Liver (tissue), 9 donors: ENCODE data around the gene LEKR1. TPM values are rescaled to one million over a fixed set of nuclear protein-coding genes. Genes with fewer than 3 reads are reported as not detected.

Experiments used
- DNase-seq: peaks from one replicate; pipeline ENCODE4 v3.0.0-alpha.2; 2017; ENCODE audit warnings: low spot score
- H3K27ac ChIP-seq, 2 donors: one replicate each; pipeline ENCODE4 v1.7.0; 2013; ENCODE audit warnings: inconsistent platforms in 2 of 2, low read length in 2 of 2, control low read depth in 1 of 2, low read depth in 1 of 2, mild to moderate bottlenecking in 1 of 2
- H3K27me3 ChIP-seq, 4 donors: one replicate each; pipeline versions ENCODE4 v1.6.1 to v1.7.0; 2013; ENCODE audit warnings: low read length in 3 of 4, inconsistent platforms in 1 of 4, mild to moderate bottlenecking in 1 of 4, moderate library complexity in 1 of 4; ENCODE audit not compliant: control insufficient read depth in 4 of 4, insufficient read depth in 4 of 4
- H3K36me3 ChIP-seq, 4 donors: one replicate each; pipeline versions ENCODE4 v1.6.1 to v1.7.0; 2013; ENCODE audit warnings: low read length in 3 of 4, mild to moderate bottlenecking in 3 of 4, low read depth in 1 of 4, moderate library complexity in 1 of 4; ENCODE audit not compliant: control insufficient read depth in 4 of 4, insufficient read depth in 3 of 4
- H3K4me1 ChIP-seq, 4 donors: one replicate each; pipeline versions ENCODE4 v1.6.1 to v1.7.0; 2013; ENCODE audit warnings: low read length in 3 of 4, mild to moderate bottlenecking in 3 of 4, moderate library complexity in 1 of 4; ENCODE audit not compliant: control insufficient read depth in 4 of 4, insufficient read depth in 4 of 4
- H3K4me3 ChIP-seq, 3 donors: one replicate each; pipeline versions ENCODE4 v1.6.1 to v1.7.0; 2013; ENCODE audit warnings: low read length in 3 of 3, control low read depth in 1 of 3, low read depth in 1 of 3, mild to moderate bottlenecking in 1 of 3
- H3K9ac ChIP-seq, 2 donors: one replicate each; pipeline ENCODE4 v1.7.0; 2013; ENCODE audit warnings: low read length in 2 of 2, mild to moderate bottlenecking in 2 of 2, moderate library complexity in 2 of 2, control low read depth in 1 of 2, low read depth in 1 of 2
- H3K9me3 ChIP-seq, 4 donors: one replicate each; pipeline versions ENCODE4 v1.6.1 to v1.7.0; 2013; ENCODE audit warnings: low read length in 3 of 4; ENCODE audit not compliant: control insufficient read depth in 4 of 4
- EGR1 ChIP-seq, 2 donors: IDR thresholded peaks; 2 replicates each; pipeline ENCODE4 v1.6.1; 2016 to 2018; ENCODE audit warnings: antibody characterized with exemption in 2 of 2, low read depth in 2 of 2
- FOXA1 ChIP-seq: IDR thresholded peaks from 2 replicates; pipeline ENCODE4 v1.6.1; 2016; ENCODE audit warnings: antibody characterized with exemption
- FOXA2 ChIP-seq: IDR thresholded peaks from 2 replicates; pipeline ENCODE4 v1.6.1; 2016; ENCODE audit warnings: antibody characterized with exemption
- HNF4A ChIP-seq, 2 donors: conservative IDR thresholded peaks; 2 replicates each; pipeline ENCODE4 v1.6.1; 2016; ENCODE audit warnings: antibody characterized with exemption in 2 of 2, mild to moderate bottlenecking in 2 of 2
- HNF4G ChIP-seq: IDR thresholded peaks from 2 replicates; pipeline ENCODE4 v1.6.1; 2016; ENCODE audit warnings: antibody characterized with exemption
- JUND ChIP-seq, 2 donors: IDR thresholded peaks; 2 replicates each; pipeline ENCODE4 v1.6.1; 2016; ENCODE audit warnings: antibody characterized with exemption in 2 of 2
- RAD21 ChIP-seq, 2 donors: IDR thresholded peaks; 2 replicates each; pipeline ENCODE4 v1.6.1; 2016; ENCODE audit warnings: antibody characterized with exemption in 2 of 2, mild to moderate bottlenecking in 2 of 2
- RXRA ChIP-seq, 2 donors: IDR thresholded peaks; 2 replicates each; pipeline ENCODE4 v1.6.1; 2017 to 2018; ENCODE audit warnings: antibody characterized with exemption in 2 of 2, mild to moderate bottlenecking in 1 of 2
- SP1 ChIP-seq: IDR thresholded peaks from 2 replicates; pipeline ENCODE4 v1.6.1; 2018; ENCODE audit warnings: antibody characterized with exemption, mild to moderate bottlenecking
- TAF1 ChIP-seq: conservative IDR thresholded peaks from 2 replicates; pipeline ENCODE4 v1.6.1; 2016; ENCODE audit warnings: antibody characterized with exemption, mild to moderate bottlenecking
- WGBS: extraction: QIAGEN DNeasy Blood & Tissue Kit; methylation state at CpG from one replicate; pipeline ENCODE4 v1.1.7; 2013; 5-methylcytosine and 5-hydroxymethylcytosine counted together
- polyA plus RNA-seq, 2 donors: library from polyadenylated mRNA; stranded (reverse) in 1 of 2; unstranded in 1 of 2; fragments of 200-250 nt in 1 of 2; fragments of >200 nt in 1 of 2; fragmentation: Nextera tagmentation in 1 of 2; extraction: Ambion mirVana in 1 of 2; gene quantifications; one replicate each; pipeline versions ENCODE4 v1.2.1 to v1.2.3, GENCODE V29; 2013 to 2015
- total RNA-seq, 2 donors: library from RNA; depleted of rRNA; stranded (reverse); fragments of >200 nt; gene quantifications; one replicate each; pipeline ENCODE4 v1.2.3, GENCODE V29; 2014
- TF ChIP-seq, protein P1 (sequence below): IDR thresholded peaks from 2 replicates; pipeline ENCODE4 v1.6.1; 2016; ENCODE audit warnings: antibody characterized with exemption, mild to moderate bottlenecking
- TF ChIP-seq, protein P2 (sequence below): fragments of 150-350 bp; IDR thresholded peaks from 2 replicates; pipeline ENCODE4 v1.5.1; 2017; ENCODE audit warnings: improper control_type of control experiment, low read depth, low read length; ENCODE audit not compliant: missing input control
- TF ChIP-seq, protein P3 (sequence below): IDR thresholded peaks from 2 replicates; pipeline ENCODE4 v1.6.1; 2016; ENCODE audit warnings: antibody characterized with exemption
- donor health status: healthy.
- donor health status: healthy.
- donor health status: healthy.
- donor health status: healthy.
- donor health status: healthy.

Gene LEKR1
- total and polyA plus RNA-seq, 4 donors = 0.19 to 0.72 (median 0.44) TPM

DNA sequence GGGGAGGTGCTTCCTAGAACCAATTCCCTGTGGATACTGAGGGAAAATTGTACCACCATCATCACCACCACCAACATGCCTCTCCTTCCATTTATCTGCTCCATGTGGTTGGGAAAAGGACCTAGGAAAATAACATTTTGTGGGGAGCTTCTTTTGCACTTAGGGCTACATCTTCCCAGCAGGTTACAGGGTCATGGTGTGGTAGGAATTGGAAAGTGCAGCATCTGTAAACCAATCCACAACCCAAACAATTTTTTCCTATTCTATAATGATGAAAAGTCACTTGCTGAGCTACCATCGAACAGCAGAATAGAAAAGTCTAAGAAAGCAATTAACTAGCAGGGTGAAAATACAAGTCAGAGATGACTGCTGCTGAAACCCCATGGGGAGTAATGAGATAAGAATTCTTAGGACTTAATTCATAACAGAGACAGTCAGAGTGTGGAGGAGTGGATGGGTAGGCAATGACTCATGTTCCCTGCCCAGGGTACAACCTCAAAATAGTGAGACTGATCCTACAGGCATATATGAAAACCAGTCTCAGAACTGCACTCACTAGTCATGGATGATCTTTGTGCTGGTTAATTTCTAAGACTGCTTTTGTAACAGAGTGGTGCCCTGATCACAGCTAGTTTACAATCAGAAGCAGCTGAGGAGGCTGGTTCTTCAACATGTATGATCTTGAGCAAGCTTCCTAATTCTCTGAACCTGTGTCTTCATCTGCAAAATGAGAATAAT is 38.1 kb upstream of the LEKR1 start:
- WGBS = 89% methylated on average over 1 of the region's 1 CpG
- Histone ChIP-seq H3K4me1 (peaks cover 0 to 3% (median 1%) of the 10 kb centered on the region in 4 donors), H3K9me3 (no peaks in the 10 kb centered on the region), H3K9ac (no peak overlapping the region), H3K27ac (no peak overlapping the region), H3K36me3 (no peaks in the 10 kb centered on the region), H3K4me3 (no peak overlapping the region), H3K27me3 (no peaks in the 10 kb centered on the region)
- DNase-seq = no peak
- TF ChIP-seq SP1 (no peak), HNF4A (conservative IDR thresholded peaks at IDR 0.05) (no peak), TAF1 (no peak), RXRA (IDR thresholded peaks at IDR 0.05) (no peak), EGR1 (IDR thresholded peaks at IDR 0.05; ENCODE audit: low read depth in 2 of 2) (no peak)
- TF ChIP-seq, protein P1, sequence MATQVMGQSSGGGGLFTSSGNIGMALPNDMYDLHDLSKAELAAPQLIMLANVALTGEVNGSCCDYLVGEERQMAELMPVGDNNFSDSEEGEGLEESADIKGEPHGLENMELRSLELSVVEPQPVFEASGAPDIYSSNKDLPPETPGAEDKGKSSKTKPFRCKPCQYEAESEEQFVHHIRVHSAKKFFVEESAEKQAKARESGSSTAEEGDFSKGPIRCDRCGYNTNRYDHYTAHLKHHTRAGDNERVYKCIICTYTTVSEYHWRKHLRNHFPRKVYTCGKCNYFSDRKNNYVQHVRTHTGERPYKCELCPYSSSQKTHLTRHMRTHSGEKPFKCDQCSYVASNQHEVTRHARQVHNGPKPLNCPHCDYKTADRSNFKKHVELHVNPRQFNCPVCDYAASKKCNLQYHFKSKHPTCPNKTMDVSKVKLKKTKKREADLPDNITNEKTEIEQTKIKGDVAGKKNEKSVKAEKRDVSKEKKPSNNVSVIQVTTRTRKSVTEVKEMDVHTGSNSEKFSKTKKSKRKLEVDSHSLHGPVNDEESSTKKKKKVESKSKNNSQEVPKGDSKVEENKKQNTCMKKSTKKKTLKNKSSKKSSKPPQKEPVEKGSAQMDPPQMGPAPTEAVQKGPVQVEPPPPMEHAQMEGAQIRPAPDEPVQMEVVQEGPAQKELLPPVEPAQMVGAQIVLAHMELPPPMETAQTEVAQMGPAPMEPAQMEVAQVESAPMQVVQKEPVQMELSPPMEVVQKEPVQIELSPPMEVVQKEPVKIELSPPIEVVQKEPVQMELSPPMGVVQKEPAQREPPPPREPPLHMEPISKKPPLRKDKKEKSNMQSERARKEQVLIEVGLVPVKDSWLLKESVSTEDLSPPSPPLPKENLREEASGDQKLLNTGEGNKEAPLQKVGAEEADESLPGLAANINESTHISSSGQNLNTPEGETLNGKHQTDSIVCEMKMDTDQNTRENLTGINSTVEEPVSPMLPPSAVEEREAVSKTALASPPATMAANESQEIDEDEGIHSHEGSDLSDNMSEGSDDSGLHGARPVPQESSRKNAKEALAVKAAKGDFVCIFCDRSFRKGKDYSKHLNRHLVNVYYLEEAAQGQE = no peak

DNA sequence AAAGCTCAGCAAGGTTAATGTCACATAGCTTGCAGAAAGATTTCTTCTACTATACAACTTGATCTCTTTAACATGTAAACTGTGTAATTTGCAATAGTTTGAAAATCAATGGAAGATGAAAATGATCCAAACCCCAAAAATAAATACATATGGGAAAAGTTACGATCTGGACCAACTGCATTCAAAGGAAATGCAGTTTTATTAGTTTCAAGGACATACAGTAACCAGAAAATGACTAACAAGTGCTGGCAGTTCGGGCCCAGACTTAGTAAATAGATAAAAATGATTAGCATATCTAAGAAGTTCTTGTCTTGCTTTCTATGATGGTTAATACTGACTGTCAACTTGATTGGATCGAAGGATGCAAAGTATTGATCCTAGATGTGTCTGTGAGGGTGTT is 37.3 kb upstream of the LEKR1 start:
- 90% methylated on average over 3 of the region's 3 CpGs for WGBS
- Histone ChIP-seq H3K36me3 (no peaks in the 10 kb centered on the region), H3K4me3 (no peak overlapping the region), H3K4me1 (peaks cover 0 to 4% (median under 1%) of the 10 kb centered on the region in 4 donors), H3K9me3 (no peaks in the 10 kb centered on the region), H3K9ac (no peak overlapping the region), H3K27me3 (no peaks in the 10 kb centered on the region), H3K27ac (no peak overlapping the region)
- DNase-seq = no peak
- TF ChIP-seq, protein P2, sequence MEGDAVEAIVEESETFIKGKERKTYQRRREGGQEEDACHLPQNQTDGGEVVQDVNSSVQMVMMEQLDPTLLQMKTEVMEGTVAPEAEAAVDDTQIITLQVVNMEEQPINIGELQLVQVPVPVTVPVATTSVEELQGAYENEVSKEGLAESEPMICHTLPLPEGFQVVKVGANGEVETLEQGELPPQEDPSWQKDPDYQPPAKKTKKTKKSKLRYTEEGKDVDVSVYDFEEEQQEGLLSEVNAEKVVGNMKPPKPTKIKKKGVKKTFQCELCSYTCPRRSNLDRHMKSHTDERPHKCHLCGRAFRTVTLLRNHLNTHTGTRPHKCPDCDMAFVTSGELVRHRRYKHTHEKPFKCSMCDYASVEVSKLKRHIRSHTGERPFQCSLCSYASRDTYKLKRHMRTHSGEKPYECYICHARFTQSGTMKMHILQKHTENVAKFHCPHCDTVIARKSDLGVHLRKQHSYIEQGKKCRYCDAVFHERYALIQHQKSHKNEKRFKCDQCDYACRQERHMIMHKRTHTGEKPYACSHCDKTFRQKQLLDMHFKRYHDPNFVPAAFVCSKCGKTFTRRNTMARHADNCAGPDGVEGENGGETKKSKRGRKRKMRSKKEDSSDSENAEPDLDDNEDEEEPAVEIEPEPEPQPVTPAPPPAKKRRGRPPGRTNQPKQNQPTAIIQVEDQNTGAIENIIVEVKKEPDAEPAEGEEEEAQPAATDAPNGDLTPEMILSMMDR = no peak
- TF ChIP-seq FOXA2 = no peak
- TF ChIP-seq, protein P1 = no peak
- no peak for TF ChIP-seq TAF1
- TF ChIP-seq HNF4A (conservative IDR thresholded peaks at IDR 0.05) = no peak
- no peak for TF ChIP-seq HNF4G
- TF ChIP-seq FOXA1 = no peak
- no peak for TF ChIP-seq JUND (IDR thresholded peaks at IDR 0.05)
- no peak for TF ChIP-seq RXRA (IDR thresholded peaks at IDR 0.05)
- TF ChIP-seq SP1 = no peak
- TF ChIP-seq, protein P3, sequence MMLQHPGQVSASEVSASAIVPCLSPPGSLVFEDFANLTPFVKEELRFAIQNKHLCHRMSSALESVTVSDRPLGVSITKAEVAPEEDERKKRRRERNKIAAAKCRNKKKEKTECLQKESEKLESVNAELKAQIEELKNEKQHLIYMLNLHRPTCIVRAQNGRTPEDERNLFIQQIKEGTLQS = no peak
- no peak for TF ChIP-seq RAD21 (IDR thresholded peaks at IDR 0.05)
